Measurements from ENCODE around the gene SMARCA5.

The SMARCA5 gene

GRCh38 chr4:143488687-143489086 lies 24.8 kb upstream of the SMARCA5 start:
- in situ Hi-C loops (cut with MboI; ENCODE audit: low pct_unique_long_range_greater_than_20kb, low sequenced_read_pairs, unreplicated experiment), result loop anchor here (25.0 kb wide), 1 partner anchor 276 kb away; no protein-coding TSS in a partner anchor
- no peak for TF ChIP-seq CTCF (IDR thresholded peaks at IDR 0.05; ENCODE audit: extremely low read depth, insufficient read depth, missing control alignments)
- DNase-seq (ENCODE audit: low spot score), result no peak

DNA sequence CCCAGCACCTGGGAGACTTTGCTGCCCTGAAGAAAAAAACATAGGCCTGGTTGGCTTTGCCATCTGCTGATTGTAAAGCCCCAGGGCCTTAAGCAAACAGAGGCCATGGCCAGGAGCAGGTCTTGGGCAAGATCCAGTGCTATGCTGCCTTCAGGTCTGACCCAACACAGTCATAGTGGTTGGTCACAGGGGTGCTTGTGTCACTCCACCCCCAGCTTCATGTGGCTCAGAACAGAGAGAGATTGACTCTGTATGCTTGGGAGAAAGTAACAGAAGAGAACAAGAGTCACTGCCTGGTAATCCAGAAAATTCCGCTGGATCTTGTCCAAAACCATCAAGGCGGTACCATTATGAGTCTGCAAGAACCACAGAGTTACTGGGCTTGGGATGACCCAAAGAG lies 24.4 kb upstream of the SMARCA5 start:
- no peak for TF ChIP-seq CTCF (IDR thresholded peaks at IDR 0.05; ENCODE audit: extremely low read depth, insufficient read depth, missing control alignments)
- DNase-seq (ENCODE audit: low spot score), result no peak
- in situ Hi-C loops (cut with MboI; ENCODE audit: low pct_unique_long_range_greater_than_20kb, low sequenced_read_pairs, unreplicated experiment), result loop anchor here (25.0 kb wide), 1 partner anchor 277 kb away; no protein-coding TSS in a partner anchor

- no peak for DNase-seq (ENCODE audit: low spot score)
- in situ Hi-C loops (cut with MboI; ENCODE audit: low pct_unique_long_range_greater_than_20kb, low sequenced_read_pairs, unreplicated experiment), result loop anchor here (25.0 kb wide), 1 partner anchor 286 kb away; no protein-coding TSS in a partner anchor
Measured at GRCh38 chr4:143498021-143498420, 15.5 kb upstream of the SMARCA5 start.

DNA sequence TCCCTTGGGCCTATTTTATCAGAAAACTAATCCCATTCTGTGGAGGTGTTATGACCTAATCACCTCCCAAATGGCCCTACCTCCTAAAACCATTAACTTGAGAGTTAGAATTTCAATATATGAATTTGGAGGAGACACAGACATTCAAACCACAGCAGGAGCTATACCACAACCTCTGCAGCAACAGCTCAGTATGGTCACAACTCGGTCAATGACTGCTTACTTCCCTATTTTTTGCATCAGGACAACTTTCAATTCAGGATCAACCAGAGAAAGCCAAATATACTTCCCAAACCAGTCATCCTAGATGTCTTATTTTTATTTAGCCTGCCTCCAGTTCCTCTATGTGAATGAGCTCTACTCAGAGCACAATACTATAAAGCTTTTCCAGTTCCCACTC lies 11.3 kb upstream of the SMARCA5 start:
- in situ Hi-C loops (cut with MboI; ENCODE audit: low pct_unique_long_range_greater_than_20kb, low sequenced_read_pairs, unreplicated experiment), result no loop called here
- DNase-seq (ENCODE audit: low spot score), result no peak
- no peak for TF ChIP-seq CTCF (IDR thresholded peaks at IDR 0.05; ENCODE audit: extremely low read depth, insufficient read depth, missing control alignments)

More at GRCh38 chr4:143498021-143498420, 15.5 kb upstream of the SMARCA5 start:
- no peak for TF ChIP-seq CTCF (IDR thresholded peaks at IDR 0.05; ENCODE audit: extremely low read depth, insufficient read depth, missing control alignments)

- DNase-seq (ENCODE audit: low spot score), result no peak
- no peak for TF ChIP-seq CTCF (IDR thresholded peaks at IDR 0.05; ENCODE audit: extremely low read depth, insufficient read depth, missing control alignments)
- in situ Hi-C loops (cut with MboI; ENCODE audit: low pct_unique_long_range_greater_than_20kb, low sequenced_read_pairs, unreplicated experiment), result no loop called here
Measured at GRCh38 chr4:143506031-143506430, 7.5 kb upstream of the SMARCA5 start.

DNA sequence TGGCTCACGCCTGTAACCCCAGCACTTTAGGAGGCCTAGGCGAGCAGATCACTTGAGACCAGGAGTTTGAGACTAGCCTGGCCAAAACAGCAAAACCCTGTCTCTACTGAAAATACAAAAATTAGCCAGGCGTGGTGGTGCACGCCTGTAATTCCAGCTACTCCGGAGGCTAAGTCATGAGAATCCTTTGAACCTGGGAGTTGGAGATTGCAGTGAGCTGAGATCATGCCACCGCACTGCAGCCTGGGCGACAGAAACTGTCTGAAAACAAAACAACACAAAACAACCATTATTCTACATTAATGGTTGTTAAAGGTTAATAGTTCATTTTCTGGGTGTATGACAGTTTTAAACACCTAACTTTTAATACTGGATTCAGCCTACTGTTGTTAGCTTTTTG lies 1.6 kb upstream of the SMARCA5 start:
- no peak for DNase-seq (ENCODE audit: low spot score)
- in situ Hi-C loops (cut with MboI; ENCODE audit: low pct_unique_long_range_greater_than_20kb, low sequenced_read_pairs, unreplicated experiment), result no loop called here
- TF ChIP-seq CTCF (IDR thresholded peaks at IDR 0.05; ENCODE audit: extremely low read depth, insufficient read depth, missing control alignments), result no peak

GRCh38 chr4:143512978-143513313 lies 556 bp upstream of the SMARCA5 start:
- DNase-seq (ENCODE audit: low spot score), result no peak
- in situ Hi-C loops (cut with MboI; ENCODE audit: low pct_unique_long_range_greater_than_20kb, low sequenced_read_pairs, unreplicated experiment), result no loop called here
- TF ChIP-seq CTCF (IDR thresholded peaks at IDR 0.05; ENCODE audit: extremely low read depth, insufficient read depth, missing control alignments), result no peak

Data from GM13977 (cell line).